Endothelial cell of umbilical vein (primary cell): Measurements from ENCODE around the gene MGARP. TPM values are rescaled to one million over a fixed set of nuclear protein-coding genes. Genes with fewer than 3 reads are reported as not detected.

Experiments used
- BruUV-seq: library from RNA; stranded (reverse); fragments of 400-500 nt; replicated peaks from 2 replicates; lab custom pipeline; 2021; lab: Mats Ljungman, UMichigan
- CTCF ChIA-PET: fragments of 300-600, 350-600 bp; sonication (Branson Sonifier 250); formaldehyde crosslinking; loops from one replicate; lab custom pipeline; 2021; ENCODE audit warnings: antibody characterized with exemption, inconsistent platforms; lab: Charles Lee
- POLR2A ChIA-PET: fragments of 300-600, 350-600 bp; sonication (Branson Sonifier 250); formaldehyde crosslinking; loops from one replicate; lab custom pipeline; 2021; ENCODE audit warnings: antibody characterized with exemption, inconsistent platforms; lab: Charles Lee
- DNase-seq: peaks from one replicate; pipeline ENCODE4 v3.0.0-alpha.2; 2011; ENCODE audit warnings: low read depth, low spot score
- FAIRE-seq: peaks from 2 replicates; lab custom pipeline; 2011; peaks lifted over from hg19 to GRCh38; lab: Jason Lieb, UNC
- H2AFZ ChIP-seq: 2 replicates; pipeline ENCODE4 v1.6.0; 2012; ENCODE audit warnings: low read depth, low read length, control low read depth, inconsistent platforms
- H3K27ac ChIP-seq: 2 replicates; pipeline ENCODE4 v1.5.1; 2011; ENCODE audit warnings: low read depth, mild to moderate bottlenecking, control low read depth, low read length, moderate library complexity; ENCODE audit not compliant: insufficient read depth
- H3K27me3 ChIP-seq, 2 experiments: 2 replicates each; pipeline versions ENCODE4 v1.6.0 to v1.6.1; 2011; ENCODE audit warnings: low read length in 2 of 2, mixed read lengths in 1 of 2; ENCODE audit not compliant: control insufficient read depth in 2 of 2, insufficient read depth in 2 of 2
- H3K36me3 ChIP-seq, 2 experiments: 2 replicates in 1 of 2; 3 replicates in 1 of 2; pipeline ENCODE4 v1.5.1; 2011; ENCODE audit warnings: low read length in 2 of 2, mild to moderate bottlenecking in 1 of 2, moderate library complexity in 1 of 2; ENCODE audit not compliant: control insufficient read depth in 2 of 2, insufficient read depth in 2 of 2; ENCODE audit errors: extremely low read depth in 1 of 2
- H3K4me1 ChIP-seq: 3 replicates; pipeline ENCODE4 v1.5.1; 2011; ENCODE audit warnings: mild to moderate bottlenecking, low read length; ENCODE audit not compliant: control insufficient read depth, insufficient read depth; ENCODE audit errors: extremely low read depth
- H3K4me2 ChIP-seq: 2 replicates; pipeline ENCODE4 v1.6.1; 2011; ENCODE audit warnings: low read length, control low read depth, mixed read lengths; ENCODE audit not compliant: insufficient read depth
- H3K4me3 ChIP-seq, 3 experiments: fragments of 200-600 bp in 1 of 3; sonication (generic), shearing (Covaris generic) in 1 of 3; replicated peaks in 1 of 3; 2 replicates each; pipeline ENCODE4 v1.5.1; 2011 to 2016; ENCODE audit warnings: control low read depth in 3 of 3, low read length in 3 of 3, mild to moderate bottlenecking in 2 of 3, inconsistent platforms in 1 of 3, low read depth in 1 of 3, moderate library complexity in 1 of 3; ENCODE audit not compliant: insufficient read depth in 1 of 3
- H3K79me2 ChIP-seq: 2 replicates; pipeline ENCODE4 v1.6.0; 2012; ENCODE audit warnings: low read length, inconsistent platforms; ENCODE audit not compliant: control insufficient read depth, insufficient read depth
- H3K9ac ChIP-seq: replicated peaks from 2 replicates; pipeline ENCODE3; 2011; ENCODE audit warnings: low read length, control low read depth; ENCODE audit not compliant: insufficient read depth; ENCODE audit errors: extremely low read depth
- H3K9me1 ChIP-seq: replicated peaks from 3 replicates; pipeline ENCODE4 v1.6.0; 2011; ENCODE audit warnings: mild to moderate bottlenecking, low read length; ENCODE audit not compliant: control insufficient read depth, insufficient read depth; ENCODE audit errors: extremely low read depth
- H3K9me3 ChIP-seq: replicated peaks from 2 replicates; pipeline ENCODE4 v1.5.1; 2012; ENCODE audit warnings: low read length, inconsistent platforms; ENCODE audit not compliant: control insufficient read depth, insufficient read depth
- H4K20me1 ChIP-seq: replicated peaks from 2 replicates; pipeline ENCODE3; 2011; ENCODE audit warnings: mild to moderate bottlenecking, low read length; ENCODE audit not compliant: control insufficient read depth, insufficient read depth; ENCODE audit errors: extremely low read depth
- FOS ChIP-seq: IDR thresholded peaks from 2 replicates; pipeline ENCODE4 v1.6.1; 2011; ENCODE audit warnings: mild to moderate bottlenecking, low read length, moderate library complexity, borderline replicate concordance; ENCODE audit not compliant: insufficient read depth
- GATA2 ChIP-seq: IDR thresholded peaks from 2 replicates; pipeline ENCODE4 v1.7.0; 2011; ENCODE audit warnings: low read depth, mild to moderate bottlenecking, moderate library complexity, mixed read lengths, low read length; ENCODE audit not compliant: insufficient read length, insufficient read depth
- MAX ChIP-seq: IDR thresholded peaks from 2 replicates; pipeline ENCODE4 v1.6.1; 2011; ENCODE audit not compliant: insufficient read depth, insufficient read length
- MYC ChIP-seq: IDR thresholded peaks from one replicate; pipeline ENCODE4 v1.6.1; 2011; ENCODE audit warnings: mild to moderate bottlenecking, low read depth, low read length
- dilution Hi-C: fragments of 300-500 bp; cut with MboI; formaldehyde crosslinking; loops from one replicate; pipeline ENCODE4 v1.15.0; 2019; ENCODE audit warnings: low sequenced_read_pairs; ENCODE audit not compliant: extremely low pct_ligation_motif_present
- intact Hi-C: fragments of 100-400 bp; cut with micrococcal nuclease; formaldehyde crosslinking; loops from one replicate; pipeline ENCODE4 v1.10.0; 2022
- polyA plus RNA-seq, 4 experiments: library from polyadenylated mRNA; depleted of rRNA in 3 of 4; stranded (reverse) in 3 of 4; unstranded in 1 of 4; fragments of >200 nt; gene quantifications; 2 replicates each; pipeline versions ENCODE4 v1.2.1 to v1.2.3, GENCODE V29; 2011 to 2012; ENCODE audit warnings: missing spikeins in 1 of 4
- total RNA-seq: library from RNA; stranded (reverse); gene quantifications from 2 replicates; pipeline ENCODE4 v1.2.3, GENCODE V29; 2021
- TF ChIP-seq, protein P1 (sequence below), 2 donors: IDR thresholded peaks; 1 replicate in 1 of 2; 2 replicates in 1 of 2; pipeline ENCODE4 v1.5.1; 2011; ENCODE audit warnings: low read length in 2 of 2, mild to moderate bottlenecking in 2 of 2, moderate library complexity in 2 of 2, control low read depth in 1 of 2, inconsistent platforms in 1 of 2, low read depth in 1 of 2; ENCODE audit not compliant: insufficient read depth in 1 of 2; ENCODE audit errors: extremely low read depth in 1 of 2

Gene MGARP
- total and polyA plus RNA-seq, 2 donors (not counting 3 experiments of a cell fraction or from before 2014, with no cell fraction given), result 25.9 to 26.6 TPM

DNA sequence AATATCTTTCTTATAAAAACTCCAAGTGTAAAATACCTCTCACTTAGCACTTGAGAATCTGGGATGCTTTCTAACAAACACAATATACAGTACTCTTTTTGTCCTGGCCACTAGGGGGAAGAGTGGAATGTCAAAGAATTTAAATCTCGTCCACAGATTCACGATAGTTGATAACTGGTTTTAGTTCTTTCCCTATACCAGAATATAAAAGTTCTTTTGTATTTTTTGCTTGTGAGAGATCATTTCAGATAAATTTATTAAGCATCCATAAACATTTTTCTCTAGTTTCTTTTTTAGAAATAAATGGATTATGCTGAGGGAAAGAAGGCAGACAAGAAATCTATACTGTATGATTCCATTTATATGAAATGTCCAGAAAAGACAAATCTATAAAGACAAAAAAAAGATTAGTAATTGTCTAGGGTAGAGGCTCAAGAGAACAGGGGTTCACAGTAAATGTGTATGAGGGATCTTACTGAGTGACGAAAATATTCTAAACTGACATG lies 50.4 kb downstream of the MGARP start:
- Histone ChIP-seq H3K27me3 (no peaks in the 10 kb centered on the region), H3K9me1 (no peaks in the 10 kb centered on the region), H3K4me3 (no peak overlapping the region), H3K4me2 (no peak overlapping the region), H4K20me1 (no peaks in the 10 kb centered on the region), H3K9ac (no peak overlapping the region), H3K4me1 (no peaks in the 10 kb centered on the region), H3K36me3 (no peaks in the 10 kb centered on the region), H3K27ac (no peak overlapping the region), H3K9me3 (no peaks in the 10 kb centered on the region), H3K79me2 (no peaks in the 10 kb centered on the region), H2AFZ (no peak overlapping the region)
- DNase-seq (peak; percentile 64), FAIRE-seq (peak; percentile 82)
- CTCF ChIA-PET, result interaction anchor here (0.7 to 2.9 kb wide), 6 partner anchors 10 to 199 kb away, joined by 3 to 27 read pairs (median 8); no protein-coding TSS in a partner anchor
- TF ChIP-seq FOS, result no peak
- TF ChIP-seq GATA2, result no peak
- TF ChIP-seq MYC, result no peak
- TF ChIP-seq, protein P1, sequence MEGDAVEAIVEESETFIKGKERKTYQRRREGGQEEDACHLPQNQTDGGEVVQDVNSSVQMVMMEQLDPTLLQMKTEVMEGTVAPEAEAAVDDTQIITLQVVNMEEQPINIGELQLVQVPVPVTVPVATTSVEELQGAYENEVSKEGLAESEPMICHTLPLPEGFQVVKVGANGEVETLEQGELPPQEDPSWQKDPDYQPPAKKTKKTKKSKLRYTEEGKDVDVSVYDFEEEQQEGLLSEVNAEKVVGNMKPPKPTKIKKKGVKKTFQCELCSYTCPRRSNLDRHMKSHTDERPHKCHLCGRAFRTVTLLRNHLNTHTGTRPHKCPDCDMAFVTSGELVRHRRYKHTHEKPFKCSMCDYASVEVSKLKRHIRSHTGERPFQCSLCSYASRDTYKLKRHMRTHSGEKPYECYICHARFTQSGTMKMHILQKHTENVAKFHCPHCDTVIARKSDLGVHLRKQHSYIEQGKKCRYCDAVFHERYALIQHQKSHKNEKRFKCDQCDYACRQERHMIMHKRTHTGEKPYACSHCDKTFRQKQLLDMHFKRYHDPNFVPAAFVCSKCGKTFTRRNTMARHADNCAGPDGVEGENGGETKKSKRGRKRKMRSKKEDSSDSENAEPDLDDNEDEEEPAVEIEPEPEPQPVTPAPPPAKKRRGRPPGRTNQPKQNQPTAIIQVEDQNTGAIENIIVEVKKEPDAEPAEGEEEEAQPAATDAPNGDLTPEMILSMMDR (IDR thresholded peaks at IDR 0.05; ENCODE audit: extremely low read depth in 1 of 2, insufficient read depth in 1 of 2, low read depth in 1 of 2, low read length in 2 of 2), result peak; percentile 36 to 50
- TF ChIP-seq MAX, result no peak
- POLR2A ChIA-PET, result no interaction called here
- intact Hi-C loops, result loop anchor here (1.0 to 5.0 kb wide), 3 partner anchors 53 to 197 kb away; partner anchors contain the start of gene MGARP
- dilution Hi-C loops, result no loop called here
- BruUV-seq, result no TSS peak
